DMS153 treated with DMSO at 0.1 percent for 48 hours (cell line): Measurements from ENCODE around the gene ARL14.

Experiments used
- DNase-seq: peaks from one replicate; lab custom pipeline; 2025; ENCODE audit not compliant: unreplicated experiment; lab: John Stamatoyannopoulos, UW

Gene ARL14

GRCh38 chr3:160676547-160677303 is at the start of gene ARL14:
TSS of gene ARL14 (plus strand) at chr3:160677160. CDS start at chr3:160677347, 187 bp downstream.
- no peak for DNase-seq

DNA sequence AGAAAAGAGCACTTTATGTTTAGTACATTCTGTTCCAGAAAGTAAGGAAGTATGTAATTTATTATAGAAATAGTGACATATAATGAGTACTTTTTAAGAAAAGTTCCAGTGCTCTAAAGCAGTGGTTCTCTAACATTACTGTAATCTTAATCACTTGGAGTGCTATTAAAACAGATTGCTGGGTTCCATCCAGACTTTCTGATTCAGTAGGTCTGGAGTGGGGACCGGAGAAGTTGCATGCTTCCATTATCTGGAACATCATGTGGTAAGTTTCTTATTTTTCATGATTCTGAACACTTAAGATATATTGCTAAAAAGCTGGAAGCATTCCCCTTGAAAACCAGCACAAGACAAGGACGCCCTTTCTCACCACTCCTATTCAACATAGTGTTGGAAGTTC is 47.5 kb upstream of the ARL14 start:
- DNase-seq: no peak

DNA sequence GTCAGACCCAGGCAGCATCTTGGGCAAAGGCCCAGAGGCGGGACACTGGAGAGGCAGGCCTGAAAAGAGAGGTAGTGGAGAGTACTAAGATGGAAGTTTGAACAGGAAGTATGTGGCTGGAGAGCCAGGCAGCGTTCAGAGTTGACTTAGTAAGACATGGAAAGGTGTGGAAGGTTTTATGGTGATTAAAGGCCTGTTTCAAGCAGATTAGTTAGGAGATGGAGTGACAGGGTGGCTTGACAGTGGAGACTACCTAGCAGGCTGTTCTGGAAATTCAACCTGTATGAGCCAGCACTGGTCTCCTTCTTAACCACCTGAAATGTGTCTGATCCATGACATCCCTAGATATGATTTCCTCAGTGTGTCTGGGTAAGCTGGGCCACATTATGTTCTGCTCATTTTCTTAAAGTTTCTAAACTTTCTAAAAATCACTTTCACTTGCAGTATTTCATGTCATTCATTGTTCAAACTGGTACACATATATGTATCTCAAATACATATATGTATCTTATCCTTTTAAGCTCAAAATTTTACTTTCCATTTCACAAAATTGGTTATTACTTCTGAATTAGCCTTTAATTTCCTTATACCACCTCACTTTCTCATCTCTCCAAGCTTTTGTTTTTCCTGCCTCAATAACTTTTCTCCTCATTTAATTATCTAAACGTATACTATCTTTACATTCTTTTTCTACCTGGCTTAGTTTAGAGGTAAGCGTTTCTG is 43.4 kb upstream of the ARL14 start:
- no peak for DNase-seq

GRCh38 chr3:160635213-160635612 is 41.7 kb upstream of the ARL14 start:
- DNase-seq: no peak

GRCh38 chr3:160637086-160637485 is 39.9 kb upstream of the ARL14 start:
- DNase-seq: no peak

DNA sequence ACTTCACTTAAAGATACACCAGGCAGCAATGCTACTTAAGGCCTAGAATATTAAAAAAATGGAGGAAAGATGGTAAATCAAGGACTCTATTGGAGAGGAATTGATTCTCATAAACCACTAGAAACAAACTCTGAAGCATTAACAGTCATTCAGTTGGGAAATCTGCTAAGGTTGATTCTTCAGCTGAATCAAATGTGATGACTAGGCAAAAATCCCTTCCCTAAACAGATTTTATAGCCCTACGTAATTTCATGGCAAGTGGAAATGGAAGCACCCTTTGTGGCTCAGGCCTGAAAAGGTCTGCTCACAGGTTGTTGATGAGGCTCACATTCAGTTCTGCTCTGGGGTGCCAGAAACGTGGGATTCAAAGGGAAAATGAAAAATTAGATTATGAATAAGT is 38.8 kb upstream of the ARL14 start:
- DNase-seq: no peak

DNA sequence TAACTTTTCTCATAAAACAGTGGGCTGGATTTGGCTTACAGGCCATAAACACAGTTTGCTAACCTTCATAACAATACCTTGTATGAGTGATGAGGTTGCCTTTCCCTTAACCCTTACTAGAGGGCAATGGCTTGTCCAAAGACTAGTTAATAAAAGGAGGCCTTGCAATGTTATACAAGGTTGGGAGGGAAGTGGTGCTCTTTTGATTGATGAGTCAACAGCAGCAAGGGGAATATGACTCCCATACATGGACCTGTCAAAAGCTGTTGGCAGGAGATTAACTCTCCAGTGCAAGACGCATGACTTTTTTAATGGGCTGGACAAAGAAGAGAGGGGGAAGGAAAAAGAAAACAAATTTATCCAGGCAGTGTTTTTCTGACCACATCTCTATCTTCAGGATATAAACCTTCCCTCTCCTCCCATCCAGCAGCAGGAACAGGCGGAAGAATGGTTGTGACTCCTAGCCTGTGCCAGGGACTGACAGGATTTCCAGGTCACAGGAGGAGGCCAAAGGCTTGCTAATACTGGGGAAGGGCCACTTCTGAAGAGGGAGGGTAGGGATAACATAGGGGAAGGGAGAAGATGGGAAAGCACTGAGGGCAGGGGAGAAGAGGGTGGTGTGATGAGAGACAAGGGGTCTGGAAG is 35.2 kb upstream of the ARL14 start:
- DNase-seq: no peak

GRCh38 chr3:160643994-160644393 is 33.0 kb upstream of the ARL14 start:
- DNase-seq: no peak

DNA sequence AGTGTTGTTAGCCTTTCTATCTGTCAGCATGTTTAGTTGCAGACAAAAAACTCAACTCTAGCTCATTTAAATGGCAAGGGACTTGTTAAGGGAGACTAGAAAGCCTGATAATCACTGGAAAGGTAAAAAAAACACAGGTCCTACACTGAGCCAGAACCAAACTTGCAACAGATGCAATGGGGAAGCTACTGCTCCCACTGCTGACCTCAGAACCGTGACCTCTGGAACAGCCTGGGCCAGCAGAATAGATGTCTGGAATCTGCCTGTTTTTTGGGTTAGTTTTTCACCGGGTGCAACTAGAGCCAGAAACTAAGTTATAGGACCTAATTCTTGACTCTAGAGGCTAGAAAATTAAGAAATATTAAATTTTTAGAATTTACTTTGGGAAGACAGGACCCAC is 32.5 kb upstream of the ARL14 start:
- DNase-seq: no peak

GRCh38 chr3:160648701-160649100 is 28.3 kb upstream of the ARL14 start:
- no peak for DNase-seq

DNA sequence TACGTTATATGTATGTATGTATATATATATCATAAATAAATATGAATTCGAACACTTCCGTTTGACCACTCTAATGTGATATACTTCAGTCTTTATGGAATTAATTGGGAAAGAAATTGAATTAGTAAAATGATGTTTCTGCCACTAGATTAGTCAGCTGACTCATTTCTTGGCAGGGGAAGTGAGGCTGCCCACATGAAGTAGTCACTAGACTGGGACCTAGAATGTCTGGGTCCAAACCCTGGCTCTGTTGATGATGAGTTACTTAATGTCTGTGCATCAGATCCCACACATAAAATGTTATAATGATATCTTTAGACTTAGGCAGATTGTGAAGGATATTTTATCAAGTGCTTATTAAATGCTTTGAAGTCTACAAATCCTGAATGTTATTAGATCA is 27.4 kb upstream of the ARL14 start:
- no peak for DNase-seq

DNA sequence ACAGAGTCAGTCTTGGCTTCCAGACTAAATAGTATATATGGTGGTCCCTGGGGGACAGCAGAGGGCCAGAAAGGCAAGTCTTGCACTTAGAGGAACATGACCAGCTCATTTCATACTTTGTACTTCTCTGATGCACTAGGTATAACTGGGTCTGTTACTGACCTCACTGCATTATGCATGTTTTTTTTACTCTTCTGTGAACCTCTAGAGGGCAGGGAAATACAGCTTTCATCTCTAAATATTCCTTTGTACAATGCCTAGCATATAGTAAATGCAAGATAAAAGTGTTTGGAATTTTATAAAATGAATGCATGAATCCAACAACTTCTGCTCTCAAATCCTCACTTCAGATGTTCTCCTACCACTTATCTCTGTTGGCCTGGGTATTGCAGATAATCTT is 23.4 kb upstream of the ARL14 start:
- DNase-seq: no peak

DNA sequence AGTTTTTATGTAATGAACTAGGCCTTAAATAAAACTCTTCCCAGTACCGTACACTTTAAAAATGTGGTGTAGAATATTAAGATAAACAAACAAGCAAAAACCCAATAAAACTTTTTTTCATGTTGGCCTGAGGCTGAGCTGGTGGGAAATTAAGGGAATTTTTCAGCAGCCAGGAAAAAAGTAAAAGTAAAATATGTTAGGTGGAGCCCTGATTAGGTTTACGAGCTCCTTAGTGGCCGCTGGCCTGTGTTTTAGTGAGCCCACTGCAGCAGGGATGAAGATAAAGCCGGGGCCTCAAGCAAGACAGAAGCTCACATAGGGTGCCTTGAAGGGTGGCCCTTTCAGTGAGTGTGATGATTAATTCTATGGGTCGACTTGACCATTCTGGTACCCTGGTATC is 16.1 kb upstream of the ARL14 start:
- no peak for DNase-seq

- DNase-seq: no peak
These were observed 15.3 kb upstream of the ARL14 start for GRCh38 chr3:160661660-160662059.

- no peak for DNase-seq
These were observed 11.7 kb upstream of the ARL14 start for GRCh38 chr3:160665231-160665630.

- no peak for DNase-seq
These were observed 11.0 kb upstream of the ARL14 start for GRCh38 chr3:160665784-160666526.

- DNase-seq: no peak
These were observed 9.5 kb upstream of the ARL14 start for GRCh38 chr3:160667452-160667851.

GRCh38 chr3:160668454-160668853 is 8.5 kb upstream of the ARL14 start:
- DNase-seq: no peak

DNA sequence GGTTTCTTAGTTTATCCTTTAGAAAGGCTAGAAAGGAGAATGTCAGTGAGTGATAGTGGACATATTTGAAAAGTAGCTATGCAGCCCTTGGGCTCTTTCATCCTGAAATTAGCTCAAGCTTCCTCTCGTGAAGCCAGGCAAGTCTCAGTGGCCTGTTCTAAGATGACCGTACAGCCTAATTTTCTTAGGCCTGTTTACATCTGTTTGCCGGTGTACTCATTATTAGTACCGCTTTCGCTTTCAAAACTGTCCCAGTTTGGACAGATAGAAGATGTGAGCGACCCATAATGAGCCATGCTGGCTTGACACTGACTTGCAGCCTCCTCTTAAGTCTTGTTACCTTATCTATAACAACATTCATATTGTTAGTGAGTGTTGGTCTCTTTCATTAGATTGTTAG is 5.7 kb upstream of the ARL14 start:
- no peak for DNase-seq

DNA sequence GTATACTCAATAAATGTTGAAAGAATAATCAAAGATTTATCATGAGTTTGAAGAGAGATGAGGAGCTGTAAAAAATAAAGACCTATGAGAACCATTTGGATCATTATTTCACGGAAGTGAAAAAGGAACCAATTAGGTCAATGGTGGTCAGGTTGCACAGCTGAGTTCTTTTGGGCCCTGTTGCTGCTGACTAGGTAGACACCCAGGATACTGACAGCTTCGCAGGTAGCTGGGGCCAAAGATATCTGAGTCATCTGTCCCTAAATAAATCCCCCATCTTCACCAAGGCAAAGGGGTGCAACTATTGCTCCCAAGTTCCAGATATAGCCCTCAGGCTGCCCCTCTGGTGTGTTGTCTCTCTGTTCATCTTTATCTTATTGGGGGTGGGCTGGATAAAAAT is 5.0 kb upstream of the ARL14 start:
- no peak for DNase-seq

DNA sequence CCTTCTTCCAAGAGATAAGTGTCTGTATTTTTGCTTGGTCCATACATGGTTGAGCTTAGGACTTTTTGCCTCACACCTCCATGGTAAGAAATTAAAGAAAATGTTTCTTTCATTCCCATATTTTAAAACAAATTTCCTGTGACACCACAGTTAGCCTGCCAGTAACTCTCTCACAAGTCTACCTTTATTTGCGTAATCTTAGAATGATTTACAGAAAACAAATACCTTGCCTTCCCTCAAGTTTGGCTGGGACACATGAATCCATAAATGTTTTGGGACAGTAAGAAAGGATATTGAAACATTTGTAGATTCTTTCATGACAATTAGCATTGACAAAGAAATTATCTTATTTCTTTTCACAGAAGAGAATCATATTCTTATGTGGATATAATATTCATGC is 3.8 kb upstream of the ARL14 start:
- DNase-seq: no peak
